SK-N-SH treated with all-trans-retinoic acid at 6 μM for 48 hours (cell line): ENCODE results near the gene SH3PXD2A.

ENCODE experiments used
- ZFP3 ChIP-seq: fragments of 250-450 bp; sonication (Bioruptor Pico); IDR thresholded peaks from 2 replicates; pipeline ENCODE4 v1.5.0; 2020; ENCODE audit warnings: mild to moderate bottlenecking, moderate library complexity
- TF ChIP-seq, protein P1 (sequence below): fragments of 250-450 bp; sonication (Bioruptor Pico); IDR thresholded peaks from 2 replicates; pipeline ENCODE4 v1.8.0; 2020; ENCODE audit warnings: mild to moderate bottlenecking, moderate library complexity, borderline replicate concordance

DNA sequence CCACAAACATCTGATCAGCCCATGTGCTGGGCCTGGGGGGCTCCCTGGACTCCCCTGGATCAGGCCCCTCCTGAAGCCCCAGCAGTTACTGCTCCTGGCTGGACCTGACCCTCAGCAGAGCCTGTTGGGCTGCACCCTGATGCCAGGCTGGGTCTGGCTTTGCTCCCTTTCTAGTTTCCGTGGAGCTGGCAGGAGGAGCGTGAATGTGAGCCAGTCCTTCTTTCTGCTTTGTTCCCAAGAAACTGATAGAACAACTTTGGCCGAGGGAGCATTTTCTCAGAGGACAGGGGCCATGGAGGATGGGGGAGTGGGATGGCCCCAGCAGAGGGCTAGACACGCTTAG, 233.6 kb downstream of the SH3PXD2A start:
- TF ChIP-seq ZFP3 (CRISPR knock-in tag): no peak
- TF ChIP-seq, protein P1, sequence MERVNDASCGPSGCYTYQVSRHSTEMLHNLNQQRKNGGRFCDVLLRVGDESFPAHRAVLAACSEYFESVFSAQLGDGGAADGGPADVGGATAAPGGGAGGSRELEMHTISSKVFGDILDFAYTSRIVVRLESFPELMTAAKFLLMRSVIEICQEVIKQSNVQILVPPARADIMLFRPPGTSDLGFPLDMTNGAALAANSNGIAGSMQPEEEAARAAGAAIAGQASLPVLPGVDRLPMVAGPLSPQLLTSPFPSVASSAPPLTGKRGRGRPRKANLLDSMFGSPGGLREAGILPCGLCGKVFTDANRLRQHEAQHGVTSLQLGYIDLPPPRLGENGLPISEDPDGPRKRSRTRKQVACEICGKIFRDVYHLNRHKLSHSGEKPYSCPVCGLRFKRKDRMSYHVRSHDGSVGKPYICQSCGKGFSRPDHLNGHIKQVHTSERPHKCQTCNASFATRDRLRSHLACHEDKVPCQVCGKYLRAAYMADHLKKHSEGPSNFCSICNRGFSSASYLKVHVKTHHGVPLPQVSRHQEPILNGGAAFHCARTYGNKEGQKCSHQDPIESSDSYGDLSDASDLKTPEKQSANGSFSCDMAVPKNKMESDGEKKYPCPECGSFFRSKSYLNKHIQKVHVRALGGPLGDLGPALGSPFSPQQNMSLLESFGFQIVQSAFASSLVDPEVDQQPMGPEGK (CRISPR knock-in tag): no peak
